H1 (cell line): ENCODE measurements around the gene A4GALT. TPM values are rescaled to one million over a fixed set of nuclear protein-coding genes. Genes with fewer than 3 reads are reported as not detected.

Experiments
- CTCF ChIA-PET: fragments of 300-600 bp; sonication (Branson Sonifier 250); formaldehyde crosslinking; loops from one replicate; lab custom pipeline; 2021; ENCODE audit not compliant: partially characterized antibody; lab: Charles Lee
- POLR2A ChIA-PET: fragments of 300-600 bp; sonication (Branson Sonifier 250); formaldehyde crosslinking; loops from one replicate; lab custom pipeline; 2021; ENCODE audit warnings: inconsistent platforms; ENCODE audit not compliant: partially characterized antibody; lab: Charles Lee
- DNase-seq, 2 experiments: peaks; one replicate each; pipeline versions ENCODE4 v3.0.0 to v3.0.0-alpha.2; 2010 to 2022; ENCODE audit warnings: low spot score in 2 of 2, low read depth in 1 of 2, mixed read lengths in 1 of 2
- FAIRE-seq: peaks from 2 replicates; lab custom pipeline; 2011; peaks lifted over from hg19 to GRCh38; lab: Jason Lieb, UNC
- H2AFZ ChIP-seq: 2 replicates; pipeline ENCODE4 v1.8.1; 2012; ENCODE audit warnings: low read length, inconsistent platforms
- H2AK5ac ChIP-seq: 2 replicates; pipeline ENCODE4 v1.6.1; 2013; ENCODE audit warnings: low read depth, low read length
- H2BK120ac ChIP-seq: replicated peaks from 2 replicates; pipeline ENCODE3; 2013; ENCODE audit warnings: low read depth, low read length, inconsistent platforms
- H2BK12ac ChIP-seq: 2 replicates; pipeline ENCODE4 v1.6.1; 2013; ENCODE audit warnings: low read depth, low read length
- H2BK15ac ChIP-seq: 2 replicates; pipeline ENCODE4 v1.6.1; 2013; ENCODE audit warnings: low read length
- H2BK20ac ChIP-seq: 2 replicates; pipeline ENCODE4 v1.6.1; 2013; ENCODE audit warnings: low read length
- H2BK5ac ChIP-seq: 2 replicates; pipeline ENCODE4 v1.6.1; 2013; ENCODE audit warnings: low read depth, low read length
- H3K14ac ChIP-seq: 2 replicates; pipeline ENCODE4 v1.6.1; 2013; ENCODE audit warnings: inconsistent platforms; ENCODE audit not compliant: insufficient read length
- H3K18ac ChIP-seq: 2 replicates; pipeline ENCODE4 v1.6.1; 2013; ENCODE audit warnings: low read length; ENCODE audit errors: extremely low read depth
- H3K23ac ChIP-seq: 2 replicates; pipeline ENCODE4 v1.6.1; 2013; ENCODE audit warnings: inconsistent platforms; ENCODE audit not compliant: insufficient read length
- H3K23me2 ChIP-seq: 2 replicates; pipeline ENCODE4 v1.6.1; 2013; ENCODE audit warnings: low read depth, low read length
- H3K27ac ChIP-seq: 2 replicates; pipeline ENCODE4 v1.6.1; 2011; ENCODE audit warnings: low read depth, low read length, inconsistent platforms
- H3K27me3 ChIP-seq, 4 experiments: replicated peaks in 1 of 4; 1 replicate in 1 of 4; 2 replicates in 3 of 4; pipeline versions ENCODE4 v1.6.1 to v1.8.1; 2011 to 2013; ENCODE audit warnings: low read length in 3 of 4, mild to moderate bottlenecking in 3 of 4, inconsistent platforms in 2 of 4, mixed read lengths in 2 of 4, moderate library complexity in 1 of 4; ENCODE audit not compliant: control insufficient read depth in 3 of 4, insufficient read depth in 3 of 4; ENCODE audit errors: extremely low read depth in 1 of 4
- H3K36me3 ChIP-seq, 4 experiments: 2 replicates each; pipeline versions ENCODE4 v1.6.1 to v1.8.1; 2011 to 2013; ENCODE audit warnings: mild to moderate bottlenecking in 4 of 4, low read length in 3 of 4, moderate library complexity in 2 of 4, control low read depth in 1 of 4, inconsistent platforms in 1 of 4; ENCODE audit not compliant: insufficient read depth in 4 of 4, control insufficient read depth in 2 of 4
- H3K4ac ChIP-seq: replicated peaks from 2 replicates; pipeline ENCODE3; 2013; ENCODE audit warnings: low read length, low read depth, mixed read lengths, inconsistent platforms; ENCODE audit not compliant: insufficient read length
- H3K4me1 ChIP-seq, 4 experiments: replicated peaks in 1 of 4; 1 replicate in 1 of 4; 2 replicates in 3 of 4; pipeline versions ENCODE4 v1.6.1 to v1.8.1; 2011 to 2013; ENCODE audit warnings: low read length in 3 of 4, inconsistent platforms in 2 of 4, mixed read lengths in 1 of 4; ENCODE audit not compliant: insufficient read depth in 4 of 4, control insufficient read depth in 3 of 4
- H3K4me2 ChIP-seq, 2 experiments: 2 replicates each; pipeline versions ENCODE4 v1.6.1 to v1.8.1; 2011 to 2013; ENCODE audit warnings: low read depth in 2 of 2, low read length in 2 of 2, control low read depth in 1 of 2, inconsistent platforms in 1 of 2, mild to moderate bottlenecking in 1 of 2; ENCODE audit not compliant: insufficient read depth in 1 of 2
- H3K4me3 ChIP-seq, 4 experiments: fragments of 200-600, 300-600 bp in 1 of 4; sonication (generic), shearing (Covaris generic), sonication (Bioruptor Twin) in 1 of 4; 2 replicates each; pipeline versions ENCODE4 v1.5.1 to v1.8.1; 2011 to 2016; ENCODE audit warnings: low read length in 4 of 4, low read depth in 3 of 4, control low read depth in 2 of 4, inconsistent platforms in 2 of 4, mild to moderate bottlenecking in 2 of 4, mixed read lengths in 1 of 4, moderate library complexity in 1 of 4; ENCODE audit not compliant: insufficient read depth in 2 of 4; ENCODE audit errors: extremely low read depth in 1 of 4
- H3K56ac ChIP-seq: replicated peaks from 2 replicates; pipeline ENCODE3; 2013; ENCODE audit warnings: low read depth, mild to moderate bottlenecking, mixed read lengths, low read length, inconsistent platforms; ENCODE audit not compliant: insufficient read length
- H3K79me1 ChIP-seq: 2 replicates; pipeline ENCODE4 v1.6.1; 2013; ENCODE audit warnings: low read depth, low read length, control low read depth
- H3K79me2 ChIP-seq, 2 experiments: 2 replicates each; pipeline versions ENCODE4 v1.6.1 to v1.8.1; 2012 to 2013; ENCODE audit warnings: low read length in 2 of 2, mild to moderate bottlenecking in 2 of 2, inconsistent platforms in 1 of 2; ENCODE audit not compliant: insufficient read depth in 2 of 2, control insufficient read depth in 1 of 2
- H3K9ac ChIP-seq, 4 experiments: replicated peaks in 1 of 4; 1 replicate in 1 of 4; 2 replicates in 3 of 4; pipeline versions ENCODE4 v1.6.1 to v1.8.1; 2011 to 2013; ENCODE audit warnings: low read depth in 3 of 4, low read length in 3 of 4, control low read depth in 2 of 4, mild to moderate bottlenecking in 2 of 4, moderate library complexity in 2 of 4, inconsistent platforms in 1 of 4; ENCODE audit errors: extremely low read depth in 1 of 4
- H3K9me3 ChIP-seq, 2 experiments: 2 replicates each; pipeline versions ENCODE4 v1.6.1 to v1.8.1; 2012 to 2013; ENCODE audit warnings: mild to moderate bottlenecking in 2 of 2, moderate library complexity in 2 of 2, control low read depth in 1 of 2, inconsistent platforms in 1 of 2, low read depth in 1 of 2, low read length in 1 of 2, mixed read lengths in 1 of 2; ENCODE audit not compliant: insufficient read depth in 2 of 2
- H4K20me1 ChIP-seq, 2 experiments: replicated peaks in 1 of 2; 2 replicates each; pipeline versions ENCODE3 to v1.8.1; 2011 to 2013; ENCODE audit warnings: inconsistent platforms in 2 of 2, low read length in 2 of 2, mild to moderate bottlenecking in 1 of 2; ENCODE audit not compliant: insufficient read depth in 2 of 2, control insufficient read depth in 1 of 2
- H4K5ac ChIP-seq: 2 replicates; pipeline ENCODE4 v1.6.1; 2013; ENCODE audit warnings: low read length, low read depth, mixed read lengths, inconsistent platforms; ENCODE audit not compliant: insufficient read length
- H4K8ac ChIP-seq: 2 replicates; pipeline ENCODE4 v1.8.0; 2013; ENCODE audit warnings: mild to moderate bottlenecking, moderate library complexity, low read length, inconsistent platforms; ENCODE audit not compliant: insufficient read depth; ENCODE audit errors: extremely low read depth
- H4K91ac ChIP-seq: replicated peaks from 2 replicates; pipeline ENCODE3; 2013; ENCODE audit warnings: low read length, mixed read lengths, inconsistent platforms; ENCODE audit not compliant: insufficient read length
- CTCF ChIP-seq, 3 experiments: IDR thresholded peaks; 1 replicate in 2 of 3; 2 replicates in 1 of 3; pipeline versions ENCODE4 v1.5.1 to v1.6.1; 2011; ENCODE audit warnings: low read length in 3 of 3, mild to moderate bottlenecking in 3 of 3, inconsistent platforms in 2 of 3, low read depth in 1 of 3, moderate library complexity in 1 of 3; ENCODE audit not compliant: insufficient read depth in 1 of 3; ENCODE audit errors: control extremely low read depth in 1 of 3
- NANOG ChIP-seq: IDR thresholded peaks from 2 replicates; pipeline ENCODE4 v1.6.1; 2011; ENCODE audit warnings: low read length, low read depth, mild to moderate bottlenecking, inconsistent platforms; ENCODE audit not compliant: insufficient read depth, poor library complexity, severe bottlenecking
- RAD21 ChIP-seq, 2 experiments: IDR thresholded peaks in 1 of 2; conservative IDR thresholded peaks in 1 of 2; 2 replicates each; pipeline ENCODE4 v1.6.1; 2011; ENCODE audit warnings: low read depth in 2 of 2, low read length in 2 of 2, improper control_type of control experiment in 1 of 2, inconsistent platforms in 1 of 2, mild to moderate bottlenecking in 1 of 2, moderate library complexity in 1 of 2
- RXRA ChIP-seq: IDR thresholded peaks from 2 replicates; pipeline ENCODE4 v1.6.1; 2011; ENCODE audit warnings: low read depth, mild to moderate bottlenecking, low read length, moderate library complexity; ENCODE audit not compliant: insufficient read depth
- TEAD4 ChIP-seq: IDR thresholded peaks from 2 replicates; pipeline ENCODE4 v1.6.1; 2012; ENCODE audit warnings: low read depth, low read length, inconsistent platforms, mixed read lengths
- WGBS, 2 experiments: shearing (Covaris generic) in 1 of 2; methylation state at CpG; one replicate each; pipeline versions ENCODE4 v1.1.6 to v1.1.7; 2013 to 2015; ENCODE audit warnings: low lambda C conversion rate in 2 of 2, mixed read lengths in 2 of 2, inconsistent platforms in 1 of 2, low coverage in 1 of 2, missing lambda C conversion rate in 1 of 2; ENCODE audit not compliant: insufficient replicate concordance in 2 of 2, insufficient coverage in 1 of 2, insufficient read length in 1 of 2; ENCODE audit errors: extremely low coverage in 1 of 2, missing lambda C conversion rate in 1 of 2; 5-methylcytosine and 5-hydroxymethylcytosine counted together
- polyA plus RNA-seq, 7 experiments: library from polyadenylated mRNA; depleted of rRNA in 3 of 7; stranded (reverse) in 5 of 7; unstranded in 2 of 7; fragments of >200 nt in 5 of 7; fragments of 200-250 nt in 2 of 7; gene quantifications; 1 replicate in 5 of 7; 2 replicates in 1 of 7; 4 replicates in 1 of 7; pipeline versions ENCODE4 v1.2.1 to v1.2.3, GENCODE V29; 2011 to 2013; ENCODE audit warnings: missing spikeins in 2 of 7, mixed read lengths in 2 of 7
- total RNA-seq: library from RNA; stranded (reverse); fragmentation: NEBNext Ultra II Directional; extraction: Animal tissue kit (Norgen Biotek cat#: 25700); gene quantifications from 2 replicates; pipeline ENCODE4 v1.2.1, GENCODE V29; 2021

A4GALT gene
- total and polyA plus RNA-seq, 2 of the 8 experiments (the other 6 are each of a cell fraction or from before 2014, with no cell fraction given), result 7.2 to 13.8 TPM

- CTCF ChIA-PET, result interaction anchor here (1.1 kb wide), 1 partner anchor 51 kb away, joined by 3 read pairs; no protein-coding TSS in a partner anchor
- 75% methylated on average over 4 of the region's 4 CpGs; no CpG with 5 or more reads in 1 of the 2 experiments for WGBS, 2 experiments
Observed at GRCh38 chr22:42714768-42715390, 5.8 kb downstream of the A4GALT start.

More at GRCh38 chr22:42714768-42715390, 5.8 kb downstream of the A4GALT start:
- no peak overlapping the region for H3K14ac ChIP-seq
- POLR2A ChIA-PET, result no interaction called here
- peaks cover 0 to 16% (median 14%) of the 10 kb centered on the region in 4 experiments; a peak in 6 of 7 replicates for H3K27me3 ChIP-seq
- H2BK120ac ChIP-seq, result no peak overlapping the region
- no peak overlapping the region for H2BK20ac ChIP-seq
- H2BK5ac ChIP-seq, result no peak overlapping the region
- no peak overlapping the region for H2BK15ac ChIP-seq
- H3K18ac ChIP-seq, result no peak overlapping the region
- no peak overlapping the region for H2AK5ac ChIP-seq
- no peak overlapping the region for H4K8ac ChIP-seq
- no peak overlapping the region for H3K4ac ChIP-seq
- no peak overlapping the region for H2AFZ ChIP-seq
- no peaks in the 10 kb centered on the region for H3K36me3 ChIP-seq
- no peak for DNase-seq
- H4K91ac ChIP-seq, result no peak overlapping the region
- H3K9me3 ChIP-seq, result no peaks in the 10 kb centered on the region
- no peaks in the 10 kb centered on the region; the same call in 1 of the 2 replicates for H3K79me1 ChIP-seq
- H4K20me1 ChIP-seq, result peaks cover 0 to 4% of the 10 kb centered on the region in 2 experiments
- H3K27ac ChIP-seq, result no peak overlapping the region
- no peaks in the 10 kb centered on the region; a peak in 1 of 4 replicates for H3K79me2 ChIP-seq
- H3K4me3 ChIP-seq, result no peak overlapping the region
- H3K4me1 ChIP-seq, result peaks cover 6 to 17% (median 11%) of the 10 kb centered on the region in 4 experiments
- TF ChIP-seq RXRA (no peak), TEAD4 (no peak), RAD21 (IDR thresholded peaks at IDR 0.05 in 1 of 2, conservative IDR thresholded peaks at IDR 0.05 in 1 of 2; ENCODE audit: low read depth in 2 of 2, low read length in 2 of 2) (no peak), NANOG (no peak), CTCF (IDR thresholded peaks at IDR 0.05; ENCODE audit: control extremely low read depth in 1 of 3, insufficient read depth in 1 of 3, low read depth in 1 of 3, low read length in 3 of 3) (no peak)
- H2BK12ac ChIP-seq, result no peak overlapping the region
- no peak overlapping the region for H3K9ac ChIP-seq
- no peak for FAIRE-seq
- H3K23me2 ChIP-seq, result peaks cover 6% of the 10 kb centered on the region
- H3K4me2 ChIP-seq, result no peak overlapping the region
- H3K56ac ChIP-seq, result no peak overlapping the region
- no peak overlapping the region for H3K23ac ChIP-seq
- no peak overlapping the region for H4K5ac ChIP-seq
